ENCODE results near the gene SPTBN5. TPM values are rescaled to one million over a fixed set of nuclear protein-coding genes. Genes with fewer than 3 reads are reported as not detected.
A peak's percentile ranks its signal among the peaks of the same experiment; 100 is the strongest.

Gene SPTBN5
- total RNA-seq, 1 experiment from 2014 or later, result 0.96 TPM

- H2AFZ ChIP-seq (ENCODE audit: low read depth, low read length, poor library complexity, severe bottlenecking), result no peak overlapping the region
- H3K9ac ChIP-seq (ENCODE audit: low read length), result no peak overlapping the region
- H3K27me3 ChIP-seq (ENCODE audit: insufficient read depth, low read length), result no peaks in the 10 kb centered on the region
- no peak for TF ChIP-seq ZBTB33 (IDR thresholded peaks at IDR 0.05; ENCODE audit: extremely low read depth, insufficient replicate concordance, low read length)
- intact Hi-C loops (cut with micrococcal nuclease), result no loop called here
- no peak overlapping the region for H3K4me3 ChIP-seq (replicated peaks in 1 of 2; ENCODE audit: low read depth in 1 of 2, low read length in 2 of 2)
- no peak for ATAC-seq
- peaks cover 42 to 78% of the 10 kb centered on the region in 2 experiments for H3K4me1 ChIP-seq (ENCODE audit: control insufficient read depth in 1 of 2, insufficient read depth in 2 of 2, low read length in 2 of 2)
- no peak overlapping the region for H3K27ac ChIP-seq (ENCODE audit: low read depth, low read length)
- no peaks in the 10 kb centered on the region for H3K9me2 ChIP-seq (ENCODE audit: insufficient read depth)
- ChIA-PET RAD21 (ENCODE audit: low non-redundant PET in 1 of 2, low total read pairs in 2 of 2, uncharacterized antibody in 2 of 2, unreplicated experiment in 2 of 2) (no interaction called here), POLR2A (interaction anchor here (1.5 kb wide), 1 partner anchor 9 kb away, joined by 4 read pairs; no protein-coding TSS in a partner anchor), CTCF (no interaction called here)
- H3K9me3 ChIP-seq (ENCODE audit: control insufficient read depth in 1 of 2, insufficient read depth in 1 of 2, low read depth in 1 of 2, low read length in 2 of 2), result no peaks in the 10 kb centered on the region; a peak in 1 of 4 replicates
- no peak overlapping the region for H3K4me2 ChIP-seq (ENCODE audit: low read length)
- BruUV-seq (replicated peaks), result no TSS peak
- H3K36me3 ChIP-seq (ENCODE audit: control insufficient read depth in 1 of 2, insufficient read depth in 2 of 2, low read length in 2 of 2), result peaks cover 0 to 4% of the 10 kb centered on the region in 2 experiments; a peak in 1 of 4 replicates
- peaks cover 58% of the 10 kb centered on the region; the same call in 1 of the 2 replicates for H3K79me2 ChIP-seq (ENCODE audit: insufficient read depth, low read length)
- no peaks in the 10 kb centered on the region for H4K20me1 ChIP-seq (ENCODE audit: insufficient read depth)
- DNase-seq (ENCODE audit: low read depth, low spot score), result no peak
Measured at GRCh38 chr15:41932101-41932500, 38.2 kb upstream of the SPTBN5 start.

GRCh38 chr15:41930867-41931222, 37.0 kb upstream of the SPTBN5 start:
- ChIA-PET RAD21 (ENCODE audit: low non-redundant PET in 1 of 2, low total read pairs in 2 of 2, uncharacterized antibody in 2 of 2, unreplicated experiment in 2 of 2) (no interaction called here), CTCF (no interaction called here), POLR2A (interaction anchor here (1.5 kb wide), 1 partner anchor 10 kb away, joined by 4 read pairs; no protein-coding TSS in a partner anchor)
- H2AFZ ChIP-seq (ENCODE audit: low read depth, low read length, poor library complexity, severe bottlenecking), result no peak overlapping the region
- DNase-seq (ENCODE audit: low read depth, low spot score) (no peak), ATAC-seq (no peak)
- H3K79me2 ChIP-seq (ENCODE audit: insufficient read depth, low read length), result peaks cover 55% of the 10 kb centered on the region; the same call in 1 of the 2 replicates
- BruUV-seq (replicated peaks), result no TSS peak
- H3K9me3 ChIP-seq (ENCODE audit: control insufficient read depth in 1 of 2, insufficient read depth in 1 of 2, low read depth in 1 of 2, low read length in 2 of 2), result no peaks in the 10 kb centered on the region; a peak in 1 of 4 replicates
- intact Hi-C loops (cut with micrococcal nuclease), result no loop called here
- H3K27ac ChIP-seq (ENCODE audit: low read depth, low read length), result no peak overlapping the region
- H3K36me3 ChIP-seq (ENCODE audit: control insufficient read depth in 1 of 2, insufficient read depth in 2 of 2, low read length in 2 of 2), result peaks cover 0 to under 1% of the 10 kb centered on the region in 2 experiments; a peak in 1 of 4 replicates
- H3K9ac ChIP-seq (ENCODE audit: low read length), result no peak overlapping the region
- H4K20me1 ChIP-seq (ENCODE audit: insufficient read depth), result no peaks in the 10 kb centered on the region
- H3K27me3 ChIP-seq (ENCODE audit: insufficient read depth, low read length), result no peaks in the 10 kb centered on the region
- peak overlapping the region; percentile 39; the same call in 1 of the 2 replicates for H3K4me2 ChIP-seq (ENCODE audit: low read length)
- peaks cover 42 to 67% of the 10 kb centered on the region in 2 experiments for H3K4me1 ChIP-seq (ENCODE audit: control insufficient read depth in 1 of 2, insufficient read depth in 2 of 2, low read length in 2 of 2)
- H3K4me3 ChIP-seq (replicated peaks in 1 of 2; ENCODE audit: low read depth in 1 of 2, low read length in 2 of 2), result no peak overlapping the region
- H3K9me2 ChIP-seq (ENCODE audit: insufficient read depth), result no peaks in the 10 kb centered on the region
- no peak for TF ChIP-seq ELF1 (IDR thresholded peaks at IDR 0.05; ENCODE audit: borderline replicate concordance, low read depth)
- TF ChIP-seq EZH2 (IDR thresholded peaks at IDR 0.05), result no peak
- no peak for TF ChIP-seq EGR1 (IDR thresholded peaks at IDR 0.05; ENCODE audit: low read depth)
- TF ChIP-seq MAX (IDR thresholded peaks at IDR 0.05), result no peak
- no peak for TF ChIP-seq EZH2phosphoT487 (IDR thresholded peaks at IDR 0.05; ENCODE audit: borderline replicate concordance)
- TF ChIP-seq ZBTB33 (IDR thresholded peaks at IDR 0.05; ENCODE audit: extremely low read depth, insufficient replicate concordance, low read length), result no peak
- no peak for TF ChIP-seq CEBPB (IDR thresholded peaks at IDR 0.05; ENCODE audit: low read depth)
- no peak for TF ChIP-seq REST (IDR thresholded peaks at IDR 0.05; ENCODE audit: low read depth)
- no peak for TF ChIP-seq POLR2A (IDR thresholded peaks at IDR 0.05; ENCODE audit: borderline replicate concordance, extremely low read depth, insufficient read depth, insufficient read length)
- TF ChIP-seq YY1 (IDR thresholded peaks at IDR 0.05; ENCODE audit: extremely low read depth, insufficient replicate concordance, low read depth, low read length), result no peak
- TF ChIP-seq ATF3 (IDR thresholded peaks at IDR 0.05), result no peak

Measured in HCT116 (cell line).